ENCODE data around the gene OTULIN.

GRCh38 chr5:14665949-14666348 is 1.4 kb downstream of the OTULIN start:
- TF ChIP-seq CTCF (conservative IDR thresholded peaks at IDR 0.05; ENCODE audit: low read length): peak; percentile 39; the same call in 1 of the 2 replicates
- no peak for TF ChIP-seq EZH2phosphoT487 (IDR thresholded peaks at IDR 0.05; ENCODE audit: borderline replicate concordance, low read depth, low read length)
